ENCODE data around the gene DEFB132. TPM values are rescaled to one million over a fixed set of nuclear protein-coding genes. Genes with fewer than 3 reads are reported as not detected.

The DEFB132 gene
- total and polyA plus RNA-seq, 2 of the 13 experiments (the other 11 are each of a cell fraction or from before 2014, with no cell fraction given): not detected

DNA sequence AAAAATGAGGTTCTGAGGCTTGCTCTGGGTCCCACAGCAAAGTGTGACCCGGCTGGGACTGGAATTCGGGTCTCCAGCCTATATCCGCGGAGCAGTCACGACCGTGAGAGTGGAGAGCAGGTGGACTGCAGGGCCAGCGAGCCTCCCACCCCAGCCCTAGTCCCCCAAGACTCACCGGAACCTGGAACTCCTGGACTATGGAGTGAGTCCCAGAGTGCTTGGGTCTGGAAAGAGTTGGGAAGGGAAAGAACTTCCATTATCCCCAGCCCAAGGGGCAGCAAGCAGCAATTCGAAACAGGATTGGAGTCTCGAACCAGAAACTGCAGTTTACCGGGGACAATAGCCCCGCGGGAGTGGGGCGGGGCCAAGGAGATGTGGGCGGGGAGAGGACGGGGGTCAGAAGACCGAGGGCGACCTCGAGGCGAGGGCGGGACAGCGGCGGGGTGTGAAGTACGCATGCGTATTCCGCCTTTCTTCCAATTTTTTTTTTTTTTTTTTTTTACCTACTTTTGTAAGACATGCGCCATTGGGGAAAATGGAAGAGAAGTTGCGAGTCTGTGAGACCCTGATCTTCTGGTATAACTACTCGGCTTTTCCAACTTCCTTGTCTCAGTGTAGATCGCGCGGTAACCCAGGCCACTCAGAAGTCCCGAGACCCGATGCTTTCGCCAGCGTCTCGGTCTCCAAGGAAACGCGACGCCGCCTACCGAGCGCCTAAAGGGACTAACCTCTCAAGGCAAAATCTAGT is 32.7 kb downstream of the DEFB132 start, which contains the start of gene C20orf96 (continued):
- TF ChIP-seq NR1H2 (CRISPR knock-in tag; IDR thresholded peaks at IDR 0.05; ENCODE audit: borderline replicate concordance, low read depth) (no peak), MTA1 (CRISPR knock-in tag; IDR thresholded peaks at IDR 0.05; ENCODE audit: borderline replicate concordance) (peak; percentile 48; the same call in 1 of the 2 replicates), SIX1 (CRISPR knock-in tag; IDR thresholded peaks at IDR 0.05; ENCODE audit: borderline replicate concordance) (no peak), ZNF691 (CRISPR knock-in tag; IDR thresholded peaks at IDR 0.05; ENCODE audit: borderline replicate concordance, low read depth) (peak; percentile 36; the same call in 1 of the 2 replicates), ZEB1 (IDR thresholded peaks at IDR 0.05; ENCODE audit: insufficient replicate concordance, low read depth) (no peak), E2F2 (CRISPR knock-in tag; IDR thresholded peaks at IDR 0.05; ENCODE audit: borderline replicate concordance) (no peak), NFYB (CRISPR knock-in tag; IDR thresholded peaks at IDR 0.05) (no peak), CHD4 (IDR thresholded peaks at IDR 0.05; ENCODE audit: borderline replicate concordance, low read length) (no peak), HMG20A (CRISPR knock-in tag; IDR thresholded peaks at IDR 0.05; ENCODE audit: borderline replicate concordance) (no peak), KDM3A (CRISPR knock-in tag; IDR thresholded peaks at IDR 0.05; ENCODE audit: low read depth) (no peak), ZBTB44 (CRISPR knock-in tag; IDR thresholded peaks at IDR 0.05) (0 out of 2 replicates have a peak, but pooled peaks have one; percentile 52), ZNF274 (CRISPR knock-in tag; IDR thresholded peaks at IDR 0.05) (no peak; the same call in 1 of the 2 replicates), ZNF577 (CRISPR knock-in tag; IDR thresholded peaks at IDR 0.05; ENCODE audit: borderline replicate concordance, low read depth) (no peak), ZNF326 (CRISPR knock-in tag; IDR thresholded peaks at IDR 0.05; ENCODE audit: borderline replicate concordance) (no peak), RELA (CRISPR knock-in tag; IDR thresholded peaks at IDR 0.05) (no peak), ZBTB49 (CRISPR knock-in tag; IDR thresholded peaks at IDR 0.05; ENCODE audit: borderline replicate concordance) (peak; percentile 34; the same call in 1 of the 2 replicates)
- TF ChIP-seq, protein P1, sequence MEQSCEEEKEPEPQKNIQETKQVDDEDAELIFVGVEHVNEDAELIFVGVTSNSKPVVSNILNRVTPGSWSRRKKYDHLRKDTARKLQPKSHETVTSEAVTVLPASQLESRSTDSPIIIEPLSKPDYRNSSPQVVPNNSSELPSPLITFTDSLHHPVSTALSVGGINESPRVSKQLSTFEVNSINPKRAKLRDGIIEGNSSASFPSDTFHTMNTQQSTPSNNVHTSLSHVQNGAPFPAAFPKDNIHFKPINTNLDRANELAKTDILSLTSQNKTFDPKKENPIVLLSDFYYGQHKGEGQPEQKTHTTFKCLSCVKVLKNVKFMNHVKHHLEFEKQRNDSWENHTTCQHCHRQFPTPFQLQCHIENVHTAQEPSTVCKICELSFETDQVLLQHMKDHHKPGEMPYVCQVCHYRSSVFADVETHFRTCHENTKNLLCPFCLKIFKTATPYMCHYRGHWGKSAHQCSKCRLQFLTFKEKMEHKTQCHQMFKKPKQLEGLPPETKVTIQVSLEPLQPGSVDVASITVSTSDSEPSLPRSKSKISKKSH (CRISPR knock-in tag; IDR thresholded peaks at IDR 0.05; ENCODE audit: borderline replicate concordance): peak; percentile 22; the same call in 1 of the 2 replicates
- TF ChIP-seq, protein P2, sequence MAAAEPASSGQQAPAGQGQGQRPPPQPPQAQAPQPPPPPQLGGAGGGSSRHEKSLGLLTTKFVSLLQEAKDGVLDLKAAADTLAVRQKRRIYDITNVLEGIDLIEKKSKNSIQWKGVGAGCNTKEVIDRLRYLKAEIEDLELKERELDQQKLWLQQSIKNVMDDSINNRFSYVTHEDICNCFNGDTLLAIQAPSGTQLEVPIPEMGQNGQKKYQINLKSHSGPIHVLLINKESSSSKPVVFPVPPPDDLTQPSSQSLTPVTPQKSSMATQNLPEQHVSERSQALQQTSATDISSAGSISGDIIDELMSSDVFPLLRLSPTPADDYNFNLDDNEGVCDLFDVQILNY (CRISPR knock-in tag; conservative IDR thresholded peaks at IDR 0.05): no peak

Data from HepG2 (cell line).